ENCODE measurements around the gene LGALS7. TPM values are rescaled to one million over a fixed set of nuclear protein-coding genes. Genes with fewer than 3 reads are reported as not detected.

Gene LGALS7
- total and polyA plus RNA-seq, 8 donors: 1.7 to 1,381 (median 2.0) TPM; not detected in 5

GRCh38 chr19:38734426-38735256 lies 38.7 kb downstream of the LGALS7 start:
- intact Hi-C loops (cut with DNase I; ENCODE audit: low total_unique reads): no loop called here

GRCh38 chr19:38734176-38734425 lies 39.2 kb downstream of the LGALS7 start:
- Histone ChIP-seq H3K36me3 (peaks cover 17 to 28% (median 27%) of the 10 kb centered on the region in 4 donors), H3K4me1 (peaks cover 36 to 79% (median 68%) of the 10 kb centered on the region in 4 donors), H3K4me3 (peak overlapping the region in 3 of 4 donors; percentile 23 to 44 (median 33)), H3K27me3 (peaks cover 0 to 10% (median 0%) of the 10 kb centered on the region in 3 donors), H3K9me3 (no peaks in the 10 kb centered on the region), H3K27ac (peak overlapping the region; percentile 81 to 93 (median 84))
- no peak for TF ChIP-seq POLR2A (IDR thresholded peaks at IDR 0.05)
- no peak for TF ChIP-seq POLR2AphosphoS5 (IDR thresholded peaks at IDR 0.05)
- TF ChIP-seq, protein P1, sequence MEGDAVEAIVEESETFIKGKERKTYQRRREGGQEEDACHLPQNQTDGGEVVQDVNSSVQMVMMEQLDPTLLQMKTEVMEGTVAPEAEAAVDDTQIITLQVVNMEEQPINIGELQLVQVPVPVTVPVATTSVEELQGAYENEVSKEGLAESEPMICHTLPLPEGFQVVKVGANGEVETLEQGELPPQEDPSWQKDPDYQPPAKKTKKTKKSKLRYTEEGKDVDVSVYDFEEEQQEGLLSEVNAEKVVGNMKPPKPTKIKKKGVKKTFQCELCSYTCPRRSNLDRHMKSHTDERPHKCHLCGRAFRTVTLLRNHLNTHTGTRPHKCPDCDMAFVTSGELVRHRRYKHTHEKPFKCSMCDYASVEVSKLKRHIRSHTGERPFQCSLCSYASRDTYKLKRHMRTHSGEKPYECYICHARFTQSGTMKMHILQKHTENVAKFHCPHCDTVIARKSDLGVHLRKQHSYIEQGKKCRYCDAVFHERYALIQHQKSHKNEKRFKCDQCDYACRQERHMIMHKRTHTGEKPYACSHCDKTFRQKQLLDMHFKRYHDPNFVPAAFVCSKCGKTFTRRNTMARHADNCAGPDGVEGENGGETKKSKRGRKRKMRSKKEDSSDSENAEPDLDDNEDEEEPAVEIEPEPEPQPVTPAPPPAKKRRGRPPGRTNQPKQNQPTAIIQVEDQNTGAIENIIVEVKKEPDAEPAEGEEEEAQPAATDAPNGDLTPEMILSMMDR (IDR thresholded peaks at IDR 0.05): no peak
- TF ChIP-seq EP300 (IDR thresholded peaks at IDR 0.05): no peak
- intact Hi-C loops (cut with DNase I; ENCODE audit: low total_unique reads): no loop called here
- DNase-seq: no peak
- WGBS, 5 donors: 30 to 51% (median 41%) methylated on average over 3 to 4 of the region's 4 CpGs

More at GRCh38 chr19:38734426-38735256, 38.7 kb downstream of the LGALS7 start:
- peak overlapping the region; percentile 14 to 44 (median 28) for H3K4me3 ChIP-seq
- peaks cover 0 to 10% (median 0%) of the 10 kb centered on the region in 3 donors for H3K27me3 ChIP-seq
- peaks cover 36 to 73% (median 65%) of the 10 kb centered on the region in 4 donors for H3K4me1 ChIP-seq
- H3K9me3 ChIP-seq: no peaks in the 10 kb centered on the region
- TF ChIP-seq EP300 (IDR thresholded peaks at IDR 0.05): no peak
- no peak for TF ChIP-seq POLR2A (IDR thresholded peaks at IDR 0.05)
- TF ChIP-seq, protein P1 (IDR thresholded peaks at IDR 0.05): no peak
- no peak for TF ChIP-seq POLR2AphosphoS5 (IDR thresholded peaks at IDR 0.05)
- DNase-seq: peak; percentile 45 to 54
- H3K27ac ChIP-seq: peak overlapping the region; percentile 81 to 93 (median 84)
- 29 to 40% (median 37%) methylated on average over 5 to 13 of the region's 13 CpGs for WGBS, 5 donors
- peaks cover 13 to 23% (median 21%) of the 10 kb centered on the region in 4 donors for H3K36me3 ChIP-seq

DNA sequence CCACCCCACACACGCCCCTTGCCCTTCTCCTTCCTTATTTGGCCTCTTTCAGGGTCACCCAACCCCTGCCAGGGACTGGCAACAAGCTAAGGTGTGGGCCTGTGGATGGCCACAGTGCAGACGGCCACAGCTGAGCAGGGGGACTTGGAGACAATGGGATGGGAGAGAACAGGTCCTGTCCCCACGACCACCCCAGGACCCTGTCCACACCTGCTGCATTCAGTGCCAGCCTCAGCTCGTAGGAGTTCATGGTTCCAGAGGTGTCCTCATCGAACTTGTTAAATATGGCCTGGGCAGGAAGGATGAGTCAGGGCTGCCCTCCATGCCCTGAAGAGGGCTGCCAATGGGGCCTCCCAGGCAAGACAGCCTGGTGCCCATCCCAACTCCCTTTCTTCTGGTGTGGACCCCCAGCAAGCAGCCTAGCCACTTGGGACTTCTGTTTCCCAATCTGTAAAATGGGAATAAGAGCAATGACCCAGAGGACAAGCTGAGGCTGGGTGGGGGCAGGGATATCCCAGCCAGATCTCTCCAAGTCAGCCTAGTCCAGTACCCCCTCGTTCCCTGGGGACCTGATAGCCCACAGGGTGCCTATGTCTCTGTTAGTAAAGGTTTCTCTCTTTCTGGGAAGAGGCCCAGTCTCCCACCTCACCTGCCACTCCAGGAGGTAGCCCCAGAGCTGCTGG lies 39.7 kb downstream of the LGALS7 start:
- Histone ChIP-seq H3K4me1 (peaks cover 36 to 83% (median 70%) of the 10 kb centered on the region in 4 donors), H3K9me3 (no peaks in the 10 kb centered on the region), H3K27ac (peak overlapping the region; percentile 81 to 93 (median 84)), H3K4me3 (peak overlapping the region in 1 of 4 donors; percentile 44), H3K36me3 (peaks cover 21 to 33% (median 31%) of the 10 kb centered on the region in 4 donors), H3K27me3 (peaks cover 0 to 10% (median 0%) of the 10 kb centered on the region in 3 donors)
- TF ChIP-seq POLR2AphosphoS5 (IDR thresholded peaks at IDR 0.05) (no peak), EP300 (IDR thresholded peaks at IDR 0.05) (no peak), POLR2A (IDR thresholded peaks at IDR 0.05) (no peak)
- TF ChIP-seq, protein P1 (IDR thresholded peaks at IDR 0.05): no peak
- intact Hi-C loops (cut with DNase I; ENCODE audit: low total_unique reads): no loop called here
- WGBS, 5 donors: 62 to 90% (median 69%) methylated on average over 3 to 6 of the region's 6 CpGs
- DNase-seq: peak in 1 of 2 donors; percentile 22

GRCh38 chr19:38733241-38733492 lies 40.1 kb downstream of the LGALS7 start:
- 93 to 100% (median 100%) methylated on average over 1 of the region's 1 CpG for WGBS, 5 donors
- Histone ChIP-seq H3K9me3 (no peaks in the 10 kb centered on the region), H3K27ac (peak overlapping the region; percentile 81 to 93 (median 84)), H3K4me3 (no peak overlapping the region), H3K4me1 (peaks cover 36 to 88% (median 73%) of the 10 kb centered on the region in 4 donors), H3K27me3 (peaks cover 0 to 10% (median 0%) of the 10 kb centered on the region in 3 donors), H3K36me3 (peaks cover 25 to 37% (median 36%) of the 10 kb centered on the region in 4 donors)
- intact Hi-C loops (cut with DNase I; ENCODE audit: low total_unique reads): no loop called here
- TF ChIP-seq POLR2A (IDR thresholded peaks at IDR 0.05) (no peak), POLR2AphosphoS5 (IDR thresholded peaks at IDR 0.05) (no peak), EP300 (IDR thresholded peaks at IDR 0.05) (no peak)
- TF ChIP-seq, protein P1 (IDR thresholded peaks at IDR 0.05): no peak
- no peak for DNase-seq
